ENCODE results near the gene EN1. TPM values are rescaled to one million over a fixed set of nuclear protein-coding genes. Genes with fewer than 3 reads are reported as not detected.

EN1 gene
- total RNA-seq, 2 donors from 2014 or later, result not detected

GRCh38 chr2:118843483-118844132, 3.8 kb downstream of the EN1 start:
- H3K4me1 ChIP-seq, result peaks cover 0 to 57% of the 10 kb centered on the region in 2 donors
- TF ChIP-seq CTCF (IDR thresholded peaks at IDR 0.05), result no peak
- DNase-seq (ENCODE audit: low spot score), result no peak
- peaks cover 62 to 84% of the 10 kb centered on the region in 2 donors for H3K27me3 ChIP-seq
- H3K36me3 ChIP-seq, result no peaks in the 10 kb centered on the region
- H3K4me3 ChIP-seq, result peak overlapping the region in 1 of 2 donors; percentile 34
- no peaks in the 10 kb centered on the region for H3K9me3 ChIP-seq
- H3K27ac ChIP-seq, result no peak overlapping the region

GRCh38 chr2:118842661-118843482, 4.6 kb downstream of the EN1 start:
- Histone ChIP-seq H3K27me3 (peaks cover 58 to 84% of the 10 kb centered on the region in 2 donors), H3K9me3 (no peaks in the 10 kb centered on the region), H3K27ac (no peak overlapping the region), H3K4me3 (peak overlapping the region; percentile 7 to 34), H3K4me1 (peaks cover 0 to 50% of the 10 kb centered on the region in 2 donors), H3K36me3 (no peaks in the 10 kb centered on the region)
- no peak for TF ChIP-seq CTCF (IDR thresholded peaks at IDR 0.05)
- DNase-seq (ENCODE audit: low spot score), result no peak

GRCh38 chr2:118841828-118842461, 5.5 kb downstream of the EN1 start:
- H3K27me3 ChIP-seq, result peaks cover 58 to 85% of the 10 kb centered on the region in 2 donors
- peaks cover 0 to 41% of the 10 kb centered on the region in 2 donors for H3K4me1 ChIP-seq
- no peaks in the 10 kb centered on the region for H3K9me3 ChIP-seq
- H3K36me3 ChIP-seq, result no peaks in the 10 kb centered on the region
- H3K4me3 ChIP-seq, result peak overlapping the region; percentile 7 to 34
- no peak for TF ChIP-seq CTCF (IDR thresholded peaks at IDR 0.05)
- DNase-seq (ENCODE audit: low spot score), result no peak
- H3K27ac ChIP-seq, result no peak overlapping the region

DNA sequence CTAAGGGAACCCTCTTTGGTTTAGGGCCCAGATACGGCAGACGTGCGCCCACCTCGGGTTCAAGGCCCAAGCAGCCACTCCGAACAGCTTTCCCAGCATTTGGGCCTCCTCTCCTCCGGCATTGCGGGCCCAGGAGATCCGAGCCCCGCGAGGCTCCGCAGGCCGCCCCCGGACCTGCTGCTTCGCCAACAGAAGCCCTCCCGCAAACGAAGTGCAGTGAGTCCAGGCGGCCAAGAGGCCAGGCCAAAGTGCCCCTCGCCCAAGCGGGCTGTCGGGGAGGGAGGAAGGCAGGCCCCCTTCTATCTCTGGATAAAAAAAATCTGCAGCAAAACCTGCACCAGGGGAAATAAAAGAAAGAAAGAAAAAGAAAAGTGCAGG, 6.0 kb downstream of the EN1 start:
- peaks cover 63 to 86% of the 10 kb centered on the region in 2 donors for H3K27me3 ChIP-seq
- no peaks in the 10 kb centered on the region for H3K36me3 ChIP-seq
- TF ChIP-seq CTCF (IDR thresholded peaks at IDR 0.05), result no peak
- no peak for DNase-seq (ENCODE audit: low spot score)
- H3K4me1 ChIP-seq, result peaks cover 0 to 38% of the 10 kb centered on the region in 2 donors
- H3K4me3 ChIP-seq, result peak overlapping the region in 1 of 2 donors; percentile 34
- H3K27ac ChIP-seq, result no peak overlapping the region
- H3K9me3 ChIP-seq, result no peaks in the 10 kb centered on the region

GRCh38 chr2:118838741-118839455, 8.6 kb downstream of the EN1 start:
- Histone ChIP-seq H3K4me3 (no peak overlapping the region), H3K4me1 (peaks cover 0 to 40% of the 10 kb centered on the region in 2 donors), H3K27me3 (peaks cover 60 to 83% of the 10 kb centered on the region in 2 donors), H3K27ac (no peak overlapping the region), H3K36me3 (no peaks in the 10 kb centered on the region), H3K9me3 (no peaks in the 10 kb centered on the region)
- DNase-seq (ENCODE audit: low spot score), result no peak
- TF ChIP-seq CTCF (IDR thresholded peaks at IDR 0.05), result no peak

Measured in right atrium auricular region (tissue), 2 donors.